ENCODE results near the gene SIGLEC12.
"Not testable (repeated sequence)": the region's sequence is repeated elsewhere in the genome, so short reads cannot be mapped to it uniquely, and the experiment has no call there.

The SIGLEC12 gene

DNA sequence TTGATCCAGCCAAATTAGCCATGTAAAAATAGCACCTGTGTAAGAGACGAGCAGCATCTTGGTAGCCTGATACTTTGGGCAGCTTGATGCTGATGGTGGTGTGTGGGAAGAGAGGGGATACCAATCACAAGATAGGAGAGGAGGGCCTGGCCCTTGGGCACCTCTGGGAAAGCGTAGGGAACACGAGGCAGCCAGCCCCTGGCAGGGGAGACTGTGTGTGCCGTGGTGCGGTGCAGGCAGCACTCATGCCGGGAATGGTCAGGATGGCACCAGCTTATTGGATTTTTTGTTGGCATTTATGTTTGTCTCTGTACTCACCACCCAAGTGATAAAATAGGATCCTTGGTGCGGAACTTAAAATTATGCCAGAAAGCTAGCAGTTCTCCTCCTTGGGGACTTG, 53.6 kb downstream of the SIGLEC12 start:
- Histone ChIP-seq H3K27me3 (no peaks in the 10 kb centered on the region), H3K9ac (no peak overlapping the region), H3K4me1 (peaks cover 12% of the 10 kb centered on the region), H3K4me2 (peak overlapping the region; percentile 69), H3K9me3 (peaks cover 16% of the 10 kb centered on the region), H3K36me3 (no peaks in the 10 kb centered on the region), H4K20me1 (no peaks in the 10 kb centered on the region), H3K27ac (no peak overlapping the region), H3K4me3 (no peak overlapping the region; the same call in 1 of the 2 replicates)
- no peak for TF ChIP-seq Cebpa-rat (IDR thresholded peaks at IDR 0.05)

DNA sequence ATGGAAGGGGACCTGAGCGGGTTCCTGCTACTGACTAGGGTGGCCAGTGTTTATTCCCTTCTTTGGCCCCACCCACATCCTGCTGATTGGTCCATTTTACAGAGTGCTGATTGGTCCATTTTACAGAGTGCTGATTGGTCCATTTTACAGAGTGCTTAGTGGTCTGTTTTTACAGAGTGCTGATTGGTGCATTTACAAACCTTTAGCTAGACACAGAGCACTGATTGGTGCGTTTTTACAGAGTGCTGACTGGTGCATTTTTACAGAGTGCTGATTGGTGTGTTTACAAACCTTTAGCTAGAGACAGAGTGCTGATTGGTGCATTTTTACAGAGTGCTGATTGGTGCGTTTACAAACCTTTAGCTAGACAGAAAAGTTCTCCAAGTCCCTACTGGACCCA, 54.1 kb downstream of the SIGLEC12 start:
- H3K36me3 ChIP-seq, H3K9ac ChIP-seq, H3K27ac ChIP-seq, H3K27me3 ChIP-seq, H3K4me3 ChIP-seq, H4K20me1 ChIP-seq, H3K4me2 ChIP-seq: not testable (repeated sequence)
- H3K4me1 ChIP-seq: peaks cover 15% of the 10 kb centered on the region
- H3K9me3 ChIP-seq: peaks cover 16% of the 10 kb centered on the region

DNA sequence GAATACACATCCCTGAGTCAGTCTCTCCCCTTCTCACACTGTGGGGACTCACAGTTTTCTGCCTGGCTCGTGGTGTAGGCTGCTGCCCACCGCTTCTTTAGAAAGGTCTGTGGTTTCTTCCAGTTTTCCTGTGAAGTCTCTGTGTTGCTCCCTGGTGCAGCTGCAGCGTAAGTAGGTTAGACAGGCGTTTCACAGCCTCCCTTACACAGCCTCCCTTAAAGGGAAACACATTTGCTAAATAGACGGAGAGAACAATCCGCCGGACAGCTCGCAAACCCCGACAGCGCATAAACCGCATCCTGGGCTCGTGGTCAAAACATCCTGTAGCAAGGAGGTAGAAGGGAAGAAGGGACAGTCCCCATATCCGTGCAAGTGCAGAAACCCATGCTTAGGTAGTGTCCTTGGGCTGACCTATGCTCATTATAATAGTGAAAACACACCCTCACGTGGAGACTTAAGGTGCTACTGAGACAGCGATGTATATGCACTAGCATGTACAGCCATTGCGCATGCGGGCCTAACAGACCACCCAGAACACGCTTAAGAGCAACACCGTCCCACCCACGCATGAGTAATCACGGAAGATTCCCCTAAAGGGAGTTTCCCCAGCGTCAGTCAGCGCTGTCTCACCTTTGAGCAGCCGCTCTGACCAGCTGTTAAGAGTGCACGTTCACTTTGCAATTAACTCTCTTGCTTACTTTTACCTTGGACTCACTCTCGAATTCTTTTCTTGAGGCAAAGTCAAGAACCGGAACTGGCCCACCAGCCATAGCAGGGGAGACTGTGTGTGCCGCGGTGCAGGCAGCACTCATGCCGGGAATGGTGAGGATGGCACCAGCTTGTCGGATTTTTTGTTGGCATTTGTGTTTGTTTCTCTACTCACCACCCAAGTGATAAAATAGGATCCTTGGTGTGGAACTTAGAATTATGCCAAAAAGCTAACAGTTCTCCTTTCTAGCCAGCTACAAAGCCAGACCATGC, 59.9 kb downstream of the SIGLEC12 start:
- peak overlapping the region; percentile 85 for H3K4me2 ChIP-seq
- H3K9ac ChIP-seq: peak overlapping the region; percentile 51; the same call in 1 of the 2 replicates
- H3K4me3 ChIP-seq: peak overlapping the region; percentile 47
- no peaks in the 10 kb centered on the region for H3K36me3 ChIP-seq
- H3K9me3 ChIP-seq: no peaks in the 10 kb centered on the region
- H4K20me1 ChIP-seq: no peaks in the 10 kb centered on the region
- TF ChIP-seq Cebpa-rat (IDR thresholded peaks at IDR 0.05): no peak
- no peaks in the 10 kb centered on the region for H3K27me3 ChIP-seq
- peaks cover 26% of the 10 kb centered on the region for H3K4me1 ChIP-seq
- no peak overlapping the region; the same call in 1 of the 2 replicates for H3K27ac ChIP-seq
